AG04449 (cell line): Measurements from ENCODE around the gene CREB3L2.
"Not testable (repeated sequence)": the region's sequence is repeated elsewhere in the genome, so short reads cannot be mapped to it uniquely, and the experiment has no call there.

Source experiments
- CTCF ChIA-PET: fragments of 350-600 bp; formaldehyde crosslinking; extraction: SDS; loops from one replicate; lab custom pipeline; 2021; ENCODE audit warnings: antibody characterized with exemption; lab: Yijun Ruan, JAX
- POLR2A ChIA-PET: fragments of 400-600, 350-600 bp; formaldehyde crosslinking; extraction: SDS; loops from one replicate; lab custom pipeline; 2020; ENCODE audit warnings: antibody characterized with exemption, inconsistent platforms; lab: Yijun Ruan, JAX
- DNase-seq: peaks from one replicate; pipeline ENCODE4 v3.0.0-alpha.2; 2010; ENCODE audit warnings: low read depth, low spot score
- H3K4me3 ChIP-seq: 2 replicates; pipeline ENCODE4 v1.5.1; 2011; ENCODE audit warnings: low read depth, mild to moderate bottlenecking, control low read depth, low read length
- TF ChIP-seq, protein P1 (sequence below): IDR thresholded peaks from one replicate; pipeline ENCODE4 v1.5.1; 2011; ENCODE audit warnings: mild to moderate bottlenecking, moderate library complexity, low read length, control low read depth, inconsistent platforms; ENCODE audit not compliant: insufficient read depth; ENCODE audit errors: missing control alignments

Gene CREB3L2

GRCh38 chr7:138001529-138002095 is at the start of gene CREB3L2:
Gene CREB3L2 (minus strand): TSS chr7:138002086. CDS start chr7:138001705, 381 bp downstream.
- ChIA-PET POLR2A (interaction anchor here (0.8 to 3.2 kb wide), 7 partner anchors 10 to 410 kb away, joined by 3 to 35 read pairs (median 3); no protein-coding TSS in a partner anchor), CTCF (interaction anchor here (0.8 to 18.5 kb wide), 35 partner anchors 9 to 856 kb away, joined by 3 to 831 read pairs (median 9); no protein-coding TSS in a partner anchor)
- no peak for DNase-seq
- TF ChIP-seq, protein P1, sequence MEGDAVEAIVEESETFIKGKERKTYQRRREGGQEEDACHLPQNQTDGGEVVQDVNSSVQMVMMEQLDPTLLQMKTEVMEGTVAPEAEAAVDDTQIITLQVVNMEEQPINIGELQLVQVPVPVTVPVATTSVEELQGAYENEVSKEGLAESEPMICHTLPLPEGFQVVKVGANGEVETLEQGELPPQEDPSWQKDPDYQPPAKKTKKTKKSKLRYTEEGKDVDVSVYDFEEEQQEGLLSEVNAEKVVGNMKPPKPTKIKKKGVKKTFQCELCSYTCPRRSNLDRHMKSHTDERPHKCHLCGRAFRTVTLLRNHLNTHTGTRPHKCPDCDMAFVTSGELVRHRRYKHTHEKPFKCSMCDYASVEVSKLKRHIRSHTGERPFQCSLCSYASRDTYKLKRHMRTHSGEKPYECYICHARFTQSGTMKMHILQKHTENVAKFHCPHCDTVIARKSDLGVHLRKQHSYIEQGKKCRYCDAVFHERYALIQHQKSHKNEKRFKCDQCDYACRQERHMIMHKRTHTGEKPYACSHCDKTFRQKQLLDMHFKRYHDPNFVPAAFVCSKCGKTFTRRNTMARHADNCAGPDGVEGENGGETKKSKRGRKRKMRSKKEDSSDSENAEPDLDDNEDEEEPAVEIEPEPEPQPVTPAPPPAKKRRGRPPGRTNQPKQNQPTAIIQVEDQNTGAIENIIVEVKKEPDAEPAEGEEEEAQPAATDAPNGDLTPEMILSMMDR = no peak
- peak within 1 kb of the TSS; percentile 97 for H3K4me3 ChIP-seq

DNA sequence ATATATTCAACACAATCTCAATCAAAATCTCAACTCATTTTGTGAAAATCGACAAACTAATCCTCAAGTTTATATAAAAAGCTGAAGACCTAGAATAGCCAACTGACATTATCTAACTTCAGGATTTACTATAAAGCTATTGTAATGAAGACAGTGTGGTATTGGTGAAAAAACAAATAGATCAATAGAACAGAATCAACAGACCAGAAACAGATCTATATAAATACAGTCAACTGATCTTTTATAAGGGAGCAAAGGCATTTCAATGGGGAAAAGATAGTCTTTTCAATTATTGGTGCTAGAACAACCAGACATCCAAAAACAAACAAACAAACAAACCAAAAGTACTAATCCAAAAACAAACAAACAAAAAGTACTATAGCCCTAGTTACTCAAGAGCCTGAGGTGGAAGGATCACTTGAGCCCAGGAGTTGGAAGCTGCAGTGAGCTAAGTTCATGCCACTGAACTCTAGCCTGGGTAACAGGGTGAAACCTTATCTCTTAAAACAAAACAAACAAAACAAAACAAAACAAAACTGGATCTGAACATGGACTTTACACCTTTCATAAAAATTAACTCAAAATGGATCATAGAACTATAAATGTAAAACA is 47.7 kb upstream of the CREB3L2 start:
- TF ChIP-seq, protein P1 = no peak
- no peak for DNase-seq
- no peak overlapping the region for H3K4me3 ChIP-seq
- POLR2A ChIA-PET = no interaction called here
- CTCF ChIA-PET = no interaction called here

DNA sequence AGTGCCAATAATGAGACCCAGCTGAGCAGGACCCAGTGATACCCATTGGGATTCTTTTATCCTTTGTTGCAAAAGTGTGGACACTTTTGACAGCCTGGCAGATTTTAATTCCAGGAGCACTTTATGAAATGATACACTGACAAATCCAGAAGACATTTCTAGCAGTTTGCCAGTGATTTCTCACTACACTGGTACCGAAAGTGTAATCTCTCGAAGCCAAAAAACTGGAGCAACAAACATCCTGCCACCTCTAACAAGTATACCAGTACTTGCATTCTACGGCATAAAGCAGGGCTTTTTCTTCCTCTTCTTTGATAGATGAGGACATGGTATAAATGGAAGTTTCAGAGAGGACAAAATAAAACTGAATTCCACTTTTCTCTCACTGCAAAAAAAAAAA is 46.0 kb upstream of the CREB3L2 start:
- ChIA-PET CTCF (no interaction called here), POLR2A (no interaction called here)
- no peak overlapping the region for H3K4me3 ChIP-seq
- TF ChIP-seq, protein P1 = no peak
- DNase-seq = no peak

DNA sequence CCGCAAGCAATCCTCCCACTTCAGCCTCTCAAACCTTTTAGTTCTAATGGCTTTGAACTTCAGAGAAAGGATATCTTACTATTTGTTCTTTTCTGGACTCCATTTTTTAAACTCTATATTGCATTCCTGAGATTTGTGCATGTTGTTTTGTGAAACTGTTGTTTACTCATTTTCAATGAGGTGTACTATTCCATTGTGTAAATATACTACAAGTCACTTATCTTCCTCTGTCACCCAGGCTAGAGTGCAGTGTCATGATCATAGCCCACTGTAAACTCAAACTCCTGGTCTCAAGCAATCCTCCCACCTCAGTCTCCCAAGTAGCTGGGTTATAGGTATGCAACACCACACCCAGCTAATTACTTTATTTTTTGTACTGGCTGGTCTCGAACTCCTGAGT is 43.0 kb upstream of the CREB3L2 start:
- DNase-seq = no peak
- ChIA-PET CTCF (no interaction called here), POLR2A (no interaction called here)
- TF ChIP-seq, protein P1 = no peak
- H3K4me3 ChIP-seq = no peak overlapping the region

DNA sequence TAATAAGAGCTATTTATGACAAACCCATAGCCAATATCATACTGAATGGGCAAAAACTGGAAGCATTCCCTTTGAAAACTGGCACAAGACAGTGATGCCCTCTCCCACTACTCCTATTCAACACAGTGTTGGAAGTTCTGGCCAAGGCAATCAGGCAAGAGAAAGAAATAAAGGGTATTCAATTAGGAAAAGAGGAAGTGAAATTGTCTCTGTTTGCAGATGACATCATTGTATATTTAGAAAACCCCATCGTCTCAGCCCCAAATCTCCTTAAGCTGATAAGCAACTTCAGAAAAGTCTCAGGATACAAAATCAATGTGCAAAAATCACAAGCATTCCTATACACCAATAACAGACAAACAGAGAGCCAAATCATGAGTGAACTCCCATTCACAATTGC is 38.2 kb upstream of the CREB3L2 start:
- CTCF ChIA-PET = not testable (repeated sequence)
- POLR2A ChIA-PET = interaction anchor here (0.7 kb wide), 1 partner anchor 513 kb away, joined by 3 read pairs; no protein-coding TSS in a partner anchor

DNA sequence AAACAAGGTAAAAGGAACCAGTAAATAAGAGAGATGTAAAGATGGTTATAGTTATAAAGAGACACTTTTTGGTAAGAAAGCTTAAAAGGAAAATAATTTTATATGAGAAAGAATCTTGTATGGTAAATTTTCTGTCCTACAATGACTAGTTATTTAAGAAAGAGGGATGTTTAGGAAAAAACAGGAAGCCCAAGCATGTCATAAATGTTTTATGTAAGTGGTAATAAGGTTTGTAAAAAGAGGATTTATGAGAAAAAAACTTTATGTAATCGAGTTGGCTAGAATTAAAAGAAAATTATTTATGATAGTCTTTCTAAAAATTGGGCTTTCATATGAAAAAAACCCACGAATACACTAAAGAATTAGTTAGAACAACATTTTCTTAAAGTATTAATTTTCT is 34.2 kb upstream of the CREB3L2 start:
- ChIA-PET CTCF (no interaction called here), POLR2A (no interaction called here)
- H3K4me3 ChIP-seq = no peak overlapping the region
- no peak for DNase-seq
- TF ChIP-seq, protein P1 = no peak

More for the DNA sequence above, 38.2 kb upstream of the CREB3L2 start:
- not testable (repeated sequence) for DNase-seq, H3K4me3 ChIP-seq
